Spleen (tissue), 11 donors: ENCODE data around the gene PTPRM. TPM values are rescaled to one million over a fixed set of nuclear protein-coding genes. Genes with fewer than 3 reads are reported as not detected.

ENCODE experiments used
- DNase-seq: peaks from one replicate; pipeline ENCODE4 v3.0.0-alpha.2; 2020
- H3K27ac ChIP-seq, 8 donors: fragments of 200-600 bp; sonication (generic) in 7 of 8; 1 replicate in 4 of 8; 2 replicates in 4 of 8; pipeline versions ENCODE4 v1.5.0 to v1.8.0; 2016 to 2021; ENCODE audit warnings: inconsistent platforms in 4 of 8, mild to moderate bottlenecking in 4 of 8, moderate library complexity in 1 of 8
- H3K27me3 ChIP-seq, 7 donors: fragments of 200-600 bp; sonication (generic) in 6 of 7; replicated peaks in 1 of 7; 1 replicate in 4 of 7; 2 replicates in 3 of 7; pipeline versions ENCODE4 v1.5.0 to v1.8.0; 2016 to 2021; ENCODE audit warnings: inconsistent platforms in 3 of 7, mild to moderate bottlenecking in 1 of 7
- H3K36me3 ChIP-seq, 6 donors: fragments of 200-600 bp; sonication (generic) in 5 of 6; 1 replicate in 4 of 6; 2 replicates in 2 of 6; pipeline versions ENCODE4 v1.5.0 to v1.8.0; 2016 to 2021; ENCODE audit warnings: inconsistent platforms in 2 of 6
- H3K4me1 ChIP-seq, 6 donors: fragments of 200-600 bp; sonication (generic) in 5 of 6; 1 replicate in 3 of 6; 2 replicates in 3 of 6; pipeline versions ENCODE4 v1.5.0 to v1.8.0; 2016 to 2021; ENCODE audit warnings: inconsistent platforms in 3 of 6
- H3K4me3 ChIP-seq, 8 donors: fragments of 200-600 bp; sonication (generic) in 7 of 8; 1 replicate in 4 of 8; 2 replicates in 4 of 8; pipeline versions ENCODE4 v1.5.0 to v1.8.0; 2016 to 2021; ENCODE audit warnings: inconsistent platforms in 4 of 8, mild to moderate bottlenecking in 4 of 8, moderate library complexity in 2 of 8
- H3K9me3 ChIP-seq, 8 donors: fragments of 200-600 bp; sonication (generic) in 7 of 8; 1 replicate in 4 of 8; 2 replicates in 4 of 8; pipeline versions ENCODE4 v1.5.0 to v1.8.0; 2016 to 2021; ENCODE audit warnings: inconsistent platforms in 4 of 8
- CTCF ChIP-seq, 11 experiments: fragments of 200-600 bp in 7 of 11; fragments of 450-650 bp in 4 of 11; sonication (generic) in 4 of 11; IDR thresholded peaks in 8 of 11; conservative IDR thresholded peaks in 3 of 11; 1 replicate in 7 of 11; 2 replicates in 4 of 11; pipeline versions ENCODE4 v1.4.0 to v1.8.0; 2016 to 2021; ENCODE audit warnings: antibody characterized with exemption in 11 of 11, inconsistent platforms in 4 of 11, mild to moderate bottlenecking in 1 of 11
- POLR2A ChIP-seq, 3 donors: fragments of 450-650 bp; IDR thresholded peaks; one replicate each; pipeline ENCODE4 v1.5.1; 2017; ENCODE audit warnings: antibody characterized with exemption in 3 of 3, mild to moderate bottlenecking in 1 of 3
- POLR2AphosphoS5 ChIP-seq, 3 donors: sonication (generic); formaldehyde crosslinking; IDR thresholded peaks; one replicate each; pipeline ENCODE4 v1.5.1; 2017; ENCODE audit warnings: antibody characterized with exemption in 3 of 3
- WGBS, 5 donors: extraction: QIAGEN DNeasy Blood & Tissue Kit in 3 of 5; methylation state at CpG; one replicate each; pipeline versions ENCODE4 v1.1.5 to v1.1.7; 2013 to 2018; 5-methylcytosine and 5-hydroxymethylcytosine counted together
- intact Hi-C: fragments of 100-400 bp; cut with DNase I; formaldehyde crosslinking; loops from one replicate; pipeline ENCODE4 v1.15.0; 2023; ENCODE audit warnings: low total_unique reads
- polyA plus RNA-seq, 3 donors: library from polyadenylated mRNA; stranded (reverse); fragments of 200-250 nt; gene quantifications; one replicate each; pipeline ENCODE4 v1.2.1, GENCODE V29; 2013
- total RNA-seq, 7 donors: library from RNA; depleted of rRNA in 3 of 7; stranded (reverse); fragments of >200 nt in 3 of 7; fragmentation: NEBNext Ultra II Directional in 4 of 7; extraction: Animal tissue kit (Norgen Biotek cat#: 25700) in 4 of 7; gene quantifications; one replicate each; pipeline versions ENCODE4 v1.1.0 to v1.2.1, GENCODE V29; 2016 to 2021
- donor health status: healthy with polysubstance abuse.
- donor health status: DM: no; HTN: no; CAD: no; lungs with moderate emphysema.
- donor health status: DM: no; HTN: no; CAD: no.
- donor health status: Bipolar disorder and iron deficiency.
- donor health status: healthy.
- donor health status: DM: no; HTN: no; CAD: no.
- donor health status: DM: yes; HTN: yes; CAD: no.

PTPRM gene
- total and polyA plus RNA-seq, 10 donors: 23.5 to 97.8 (median 62.8) TPM

GRCh38 chr18:8153887-8154583, 586.9 kb downstream of the PTPRM start:
- no peak for DNase-seq
- H3K4me1 ChIP-seq: peaks cover 0 to 4% (median 0%) of the 10 kb centered on the region in 6 donors
- TF ChIP-seq CTCF (IDR thresholded peaks at IDR 0.05 in 8 of 11, conservative IDR thresholded peaks at IDR 0.05 in 3 of 11) (no peak), POLR2A (IDR thresholded peaks at IDR 0.05) (no peak), POLR2AphosphoS5 (IDR thresholded peaks at IDR 0.05) (no peak)
- no peak overlapping the region for H3K4me3 ChIP-seq
- WGBS, 5 donors: 83 to 88% (median 86%) methylated on average over 10 of the region's 10 CpGs
- peaks cover 0 to 5% (median 0%) of the 10 kb centered on the region in 8 donors for H3K9me3 ChIP-seq
- H3K36me3 ChIP-seq: peaks cover 0 to 7% (median 0%) of the 10 kb centered on the region in 6 donors
- no peaks in the 10 kb centered on the region for H3K27me3 ChIP-seq
- no peak overlapping the region for H3K27ac ChIP-seq
- intact Hi-C loops: no loop called here

GRCh38 chr18:8162802-8163201, 595.7 kb downstream of the PTPRM start:
- WGBS, 5 donors: 89 to 94% (median 89%) methylated on average over 5 of the region's 5 CpGs
- DNase-seq: no peak

GRCh38 chr18:8163286-8163959, 596.3 kb downstream of the PTPRM start:
- intact Hi-C loops: no loop called here
- Histone ChIP-seq H3K9me3 (peaks cover 0 to 4% (median 0%) of the 10 kb centered on the region in 8 donors), H3K4me3 (no peak overlapping the region), H3K27me3 (no peaks in the 10 kb centered on the region), H3K36me3 (peaks cover 0 to 4% (median 0%) of the 10 kb centered on the region in 6 donors), H3K4me1 (no peaks in the 10 kb centered on the region), H3K27ac (no peak overlapping the region)
- no peak for TF ChIP-seq POLR2AphosphoS5 (IDR thresholded peaks at IDR 0.05)
- TF ChIP-seq CTCF (IDR thresholded peaks at IDR 0.05 in 8 of 11, conservative IDR thresholded peaks at IDR 0.05 in 3 of 11): no peak
- DNase-seq: no peak
- WGBS, 5 donors: 73 to 95% (median 90%) methylated on average over 4 of the region's 4 CpGs

More at GRCh38 chr18:8162802-8163201, 595.7 kb downstream of the PTPRM start:
- Histone ChIP-seq H3K9me3 (peaks cover 0 to 5% (median 0%) of the 10 kb centered on the region in 8 donors), H3K27me3 (no peaks in the 10 kb centered on the region), H3K36me3 (peaks cover 0 to 7% (median 0%) of the 10 kb centered on the region in 6 donors), H3K4me1 (no peaks in the 10 kb centered on the region), H3K27ac (no peak overlapping the region), H3K4me3 (no peak overlapping the region)
- intact Hi-C loops: no loop called here
- TF ChIP-seq POLR2AphosphoS5 (IDR thresholded peaks at IDR 0.05) (no peak), CTCF (IDR thresholded peaks at IDR 0.05 in 8 of 11, conservative IDR thresholded peaks at IDR 0.05 in 3 of 11) (no peak), POLR2A (IDR thresholded peaks at IDR 0.05) (no peak)

GRCh38 chr18:8165095-8165494, 598.0 kb downstream of the PTPRM start:
- WGBS, 5 donors: 93 to 98% (median 95%) methylated on average over 6 of the region's 6 CpGs
- H3K36me3 ChIP-seq: no peaks in the 10 kb centered on the region
- H3K4me1 ChIP-seq: no peaks in the 10 kb centered on the region

More at GRCh38 chr18:8165095-8165494, 598.0 kb downstream of the PTPRM start:
- Histone ChIP-seq H3K27ac (no peak overlapping the region), H3K4me3 (no peak overlapping the region), H3K27me3 (no peaks in the 10 kb centered on the region), H3K9me3 (no peaks in the 10 kb centered on the region)
- DNase-seq: no peak
- TF ChIP-seq CTCF (IDR thresholded peaks at IDR 0.05 in 8 of 11, conservative IDR thresholded peaks at IDR 0.05 in 3 of 11): no peak
- no peak for TF ChIP-seq POLR2AphosphoS5 (IDR thresholded peaks at IDR 0.05)
- TF ChIP-seq POLR2A (IDR thresholded peaks at IDR 0.05): no peak
- intact Hi-C loops: no loop called here
